ENCODE measurements around the gene RXRB.
"Not testable (repeated sequence)": the region's sequence is repeated elsewhere in the genome, so short reads cannot be mapped to it uniquely, and the experiment has no call there.

The RXRB gene

DNA sequence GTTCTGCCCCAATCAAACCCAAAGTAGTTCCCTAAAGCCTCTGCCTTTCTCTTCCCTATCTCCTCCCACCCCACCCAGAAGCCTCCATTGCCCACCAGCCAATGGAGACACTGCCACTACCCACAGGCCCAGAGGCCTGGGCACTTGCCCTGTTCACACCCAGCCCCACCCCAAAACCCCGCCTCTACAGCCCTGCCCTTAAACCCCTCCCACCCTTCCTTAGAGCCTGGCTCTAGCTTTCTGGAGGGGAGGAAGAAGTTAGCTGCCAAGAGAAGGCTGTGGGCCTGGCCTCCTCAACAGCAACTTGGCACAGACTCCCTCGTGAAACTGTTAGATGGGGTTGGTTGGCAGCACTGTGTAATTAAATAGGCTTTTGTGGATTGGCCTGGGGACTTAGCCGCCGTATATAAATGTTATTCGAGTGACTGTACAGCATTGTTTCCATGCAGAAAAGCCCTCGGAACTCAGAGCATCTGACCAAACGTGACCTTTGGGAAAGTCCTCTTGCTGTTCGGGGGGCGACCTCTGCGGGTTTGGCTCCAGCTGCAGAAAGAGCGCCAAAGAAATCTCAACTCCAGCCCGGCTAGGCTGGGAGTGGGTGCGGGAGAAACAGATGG lies 39.6 kb downstream of the RXRB start:
- peak; percentile 73 for DNase-seq

DNA sequence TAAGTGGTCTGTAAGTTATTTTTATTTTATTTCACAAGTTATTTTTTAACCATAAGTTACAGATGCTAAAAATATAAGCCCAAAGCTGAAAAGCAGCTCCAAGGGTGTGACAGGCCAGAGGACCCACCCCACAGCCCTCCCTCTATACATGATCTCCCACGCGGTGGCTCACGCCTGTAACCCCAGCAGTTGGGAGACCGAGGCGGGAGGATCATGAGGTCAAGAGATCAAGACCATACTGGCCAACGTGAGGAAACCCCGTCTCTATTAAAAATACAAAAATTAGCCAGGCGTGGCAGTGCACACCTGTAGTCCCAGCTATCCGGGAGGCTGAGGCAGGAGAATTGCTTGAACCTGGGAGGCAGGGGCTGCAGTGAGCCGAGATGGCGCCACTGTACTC lies 40.4 kb downstream of the RXRB start:
- no peak for DNase-seq

DNA sequence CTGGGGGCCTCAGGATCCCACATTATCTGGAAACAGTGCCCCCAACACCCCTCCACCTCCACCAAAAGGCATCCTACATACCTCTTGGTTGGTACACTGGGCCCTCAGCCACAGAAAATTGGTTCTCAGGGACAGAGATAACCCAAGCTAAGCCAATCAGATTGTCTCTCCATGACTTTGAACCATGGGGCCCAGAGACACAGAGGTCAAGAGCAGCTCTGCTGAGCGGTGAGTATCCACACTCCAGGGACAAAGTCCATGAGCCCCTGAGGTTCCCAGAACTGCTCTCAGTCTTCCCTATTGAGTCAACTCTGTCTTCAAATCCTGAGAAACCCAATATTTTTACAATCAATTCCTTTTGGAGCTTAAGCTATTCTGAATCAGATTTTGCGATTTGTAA lies 43.5 kb downstream of the RXRB start:
- no peak for DNase-seq

DNA sequence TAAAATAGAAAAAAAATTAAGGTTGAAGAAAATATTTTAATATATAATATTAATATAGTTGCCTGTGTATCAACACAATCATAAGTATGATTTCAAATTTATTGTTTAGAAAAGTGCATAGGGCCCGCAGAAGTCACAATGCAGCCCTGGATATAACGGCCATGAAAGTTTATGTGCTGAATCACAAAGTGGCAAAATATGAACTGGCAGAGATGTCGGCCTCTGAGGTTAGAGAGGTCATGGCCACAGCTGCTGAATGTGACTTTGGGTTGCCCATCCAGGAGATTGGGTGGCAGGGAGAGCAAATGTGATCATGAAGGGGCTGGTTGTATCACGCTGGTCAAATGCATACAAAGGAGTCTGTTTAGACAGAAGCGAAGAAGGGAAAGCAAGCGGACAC lies 43.9 kb downstream of the RXRB start:
- no peak for DNase-seq

- DNase-seq = no peak
Observed at GRCh38 chr6:33154349-33154748, 46.1 kb downstream of the RXRB start.

- DNase-seq = no peak
Observed at GRCh38 chr6:33151050-33151449, 49.4 kb downstream of the RXRB start.

DNA sequence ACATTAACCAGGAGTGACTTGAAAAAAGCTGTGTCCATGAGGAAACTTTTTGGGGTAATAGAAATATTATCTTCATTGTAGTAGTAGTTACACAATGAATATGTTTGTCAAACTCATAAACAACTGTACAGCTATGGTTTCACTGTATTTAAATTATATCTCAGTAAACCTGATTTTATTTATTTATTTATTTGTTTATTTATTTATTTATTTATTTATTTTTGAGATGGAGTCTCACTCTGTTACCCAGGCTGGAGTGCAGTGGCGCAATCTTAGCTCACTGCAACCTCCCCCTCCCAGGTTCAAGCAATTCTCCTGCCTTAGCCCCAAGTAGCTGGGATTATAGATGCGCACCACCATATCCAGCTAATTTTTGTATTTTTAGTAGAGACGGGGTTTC lies 49.9 kb downstream of the RXRB start:
- not testable (repeated sequence) for DNase-seq

- no peak for DNase-seq
Observed at GRCh38 chr6:33147807-33148666, 52.4 kb downstream of the RXRB start.

GRCh38 chr6:33144373-33144772 lies 56.1 kb downstream of the RXRB start:
- no peak for DNase-seq
